HepG2 (cell line): Measurements from ENCODE around the gene HUNK. TPM values are rescaled to one million over a fixed set of nuclear protein-coding genes. Genes with fewer than 3 reads are reported as not detected.

ENCODE experiments used
- ESRRA ChIP-seq: sonication (generic); formaldehyde crosslinking; IDR thresholded peaks from 2 replicates; pipeline ENCODE4 v1.5.1; 2020; ENCODE audit warnings: mild to moderate bottlenecking, low read depth, missing genetic modification reagents
- FOSL2 ChIP-seq: sonication (generic); formaldehyde crosslinking; IDR thresholded peaks from 2 replicates; pipeline ENCODE4 v1.4.0; 2020; ENCODE audit warnings: missing genetic modification reagents
- GABPB1 ChIP-seq: IDR thresholded peaks from 2 replicates; pipeline ENCODE4 v1.6.1; 2016; ENCODE audit warnings: mild to moderate bottlenecking, missing genetic modification reagents, moderate library complexity, missing compliant biosample characterization
- HHEX ChIP-seq: IDR thresholded peaks from 2 replicates; pipeline ENCODE4 v1.6.1; 2016; ENCODE audit warnings: control low read depth
- HIVEP1 ChIP-seq: sonication (generic); formaldehyde crosslinking; IDR thresholded peaks from 2 replicates; pipeline ENCODE4 v1.4.0; 2020; ENCODE audit warnings: mild to moderate bottlenecking, missing genetic modification reagents
- IKZF4 ChIP-seq: sonication (generic); formaldehyde crosslinking; IDR thresholded peaks from 2 replicates; pipeline ENCODE4 v1.5.1; 2020; ENCODE audit warnings: borderline replicate concordance, mild to moderate bottlenecking, low read depth, missing genetic modification reagents; ENCODE audit errors: not compliant biosample characterization
- MATR3 ChIP-seq: sonication (generic); formaldehyde crosslinking; IDR thresholded peaks from 2 replicates; pipeline ENCODE4 v1.4.0; 2020; ENCODE audit warnings: missing genetic modification reagents
- POLR2A ChIP-seq, 2 experiments: IDR thresholded peaks; 2 replicates each; pipeline ENCODE4 v1.6.1; 2011; ENCODE audit warnings: low read depth in 2 of 2, low read length in 2 of 2, mild to moderate bottlenecking in 1 of 2, moderate library complexity in 1 of 2; ENCODE audit not compliant: insufficient read depth in 1 of 2
- RAD21 ChIP-seq: fragments of 450-650 bp; formaldehyde crosslinking; IDR thresholded peaks from 2 replicates; pipeline ENCODE4 v1.5.0; 2020; ENCODE audit warnings: mild to moderate bottlenecking
- RAD51 ChIP-seq: fragments of 450-650 bp; IDR thresholded peaks from 2 replicates; pipeline ENCODE4 v1.6.1; 2016; ENCODE audit warnings: borderline replicate concordance
- SP140L ChIP-seq: sonication (generic); formaldehyde crosslinking; IDR thresholded peaks from 2 replicates; pipeline ENCODE4 v1.4.0; 2020; ENCODE audit warnings: missing genetic modification reagents, borderline replicate concordance
- SRSF4 ChIP-seq: fragments of 200-400 bp; formaldehyde crosslinking; IDR thresholded peaks from one replicate; pipeline ENCODE4 v1.6.1; 2018; ENCODE audit warnings: mild to moderate bottlenecking, low read depth, low read length, moderate library complexity; ENCODE audit not compliant: poor library complexity, severe bottlenecking
- TSC22D2 ChIP-seq: sonication (generic); formaldehyde crosslinking; IDR thresholded peaks from 2 replicates; pipeline ENCODE4 v1.5.1; 2020; ENCODE audit warnings: missing genetic modification reagents, mild to moderate bottlenecking, borderline replicate concordance
- ZFP41 ChIP-seq: sonication (generic); formaldehyde crosslinking; IDR thresholded peaks from 2 replicates; pipeline ENCODE4 v1.4.0; 2020; ENCODE audit warnings: mild to moderate bottlenecking, missing genetic modification reagents, borderline replicate concordance
- ZKSCAN5 ChIP-seq: sonication (generic); formaldehyde crosslinking; IDR thresholded peaks from 2 replicates; pipeline ENCODE4 v1.5.1; 2020; ENCODE audit warnings: mild to moderate bottlenecking, missing genetic modification reagents
- ZNF326 ChIP-seq: sonication (generic); formaldehyde crosslinking; IDR thresholded peaks from 2 replicates; pipeline ENCODE4 v1.4.0; 2020; ENCODE audit warnings: missing genetic modification reagents, borderline replicate concordance
- ZNF33A ChIP-seq: sonication (generic); formaldehyde crosslinking; IDR thresholded peaks from 2 replicates; pipeline ENCODE4 v1.5.1; 2020; ENCODE audit warnings: missing genetic modification reagents, mild to moderate bottlenecking, moderate library complexity, borderline replicate concordance
- ZNF367 ChIP-seq: sonication (generic); formaldehyde crosslinking; IDR thresholded peaks from 2 replicates; pipeline ENCODE4 v1.4.0; 2020; ENCODE audit warnings: missing genetic modification reagents, borderline replicate concordance
- ZNF687 ChIP-seq: sonication (generic); formaldehyde crosslinking; IDR thresholded peaks from 2 replicates; pipeline ENCODE4 v1.5.1; 2020; ENCODE audit warnings: mild to moderate bottlenecking, missing genetic modification reagents, moderate library complexity
- ZNF749 ChIP-seq: sonication (generic); formaldehyde crosslinking; IDR thresholded peaks from 2 replicates; pipeline ENCODE4 v1.8.0; 2022; ENCODE audit warnings: mild to moderate bottlenecking, missing genetic modification reagents, moderate library complexity, borderline replicate concordance
- ZXDC ChIP-seq: sonication (generic); formaldehyde crosslinking; IDR thresholded peaks from 2 replicates; pipeline ENCODE4 v1.5.0; 2020; ENCODE audit warnings: mild to moderate bottlenecking, missing genetic modification reagents
- polyA plus RNA-seq, 8 experiments: library from polyadenylated mRNA; depleted of rRNA in 3 of 8; stranded (reverse) in 7 of 8; unstranded in 1 of 8; fragments of >200 nt; fragmentation: Illumina TruSeq in 4 of 8; extraction: Trizol in 4 of 8; gene quantifications; 2 replicates each; pipeline versions ENCODE4 v1.2.1 to v1.2.3, GENCODE V29; 2011 to 2016; ENCODE audit warnings: low read depth in 4 of 8, missing spikeins in 1 of 8, mixed read lengths in 1 of 8; ENCODE audit not compliant: insufficient read depth in 1 of 8
- total RNA-seq, 5 experiments: library from RNA; depleted of rRNA; stranded (reverse); fragments of >200 nt; fragmentation: Illumina TruSeq; extraction: Trizol; gene quantifications; 2 replicates each; pipeline ENCODE4 v1.2.3, GENCODE V29; 2016; ENCODE audit warnings: low read depth in 1 of 5
- TF ChIP-seq, protein P1 (sequence below): IDR thresholded peaks from 2 replicates; pipeline ENCODE4 v1.6.1; 2018; ENCODE audit warnings: missing genetic modification reagents, mild to moderate bottlenecking, missing compliant biosample characterization

HUNK gene
- total and polyA plus RNA-seq, 2 of the 13 experiments (the other 11 are each of a cell fraction or from before 2014, with no cell fraction given): 1.8 to 1.9 TPM

DNA sequence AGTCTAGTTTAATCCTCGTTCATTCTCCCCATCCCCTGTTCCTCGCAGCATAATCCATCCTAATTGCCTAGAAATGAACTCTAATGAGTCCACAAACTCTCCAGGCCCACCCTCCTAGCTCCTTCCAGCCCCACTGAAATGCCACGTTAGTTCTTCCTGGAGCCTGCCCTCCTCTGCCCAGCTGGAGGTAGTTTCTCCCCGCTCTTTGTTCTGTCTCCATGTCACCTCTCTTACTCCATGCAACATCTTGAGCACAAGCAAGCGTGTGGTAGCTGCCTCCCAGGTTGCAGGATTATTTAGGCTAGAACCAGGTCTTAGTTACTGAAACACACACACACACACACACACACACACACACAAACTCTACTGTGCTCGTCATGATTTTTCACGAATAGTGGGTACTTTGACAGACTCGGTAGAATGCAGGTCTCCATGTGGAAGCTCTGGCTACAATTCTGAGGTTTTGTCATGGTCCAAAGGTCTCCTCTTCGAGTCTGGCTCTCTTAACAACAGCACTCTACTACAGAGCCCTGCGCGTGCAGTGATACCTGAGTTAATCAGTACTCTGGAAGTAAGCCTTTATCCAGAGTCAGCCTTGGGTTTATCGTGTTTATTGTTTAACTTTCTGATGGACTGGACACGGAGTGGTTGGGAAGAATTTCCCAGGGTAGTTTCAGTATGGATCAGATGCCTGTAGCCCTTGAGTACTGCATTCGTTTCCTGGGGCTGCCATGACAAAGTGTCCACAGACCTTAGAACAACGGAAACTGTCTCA lies 27.5 kb downstream of the HUNK start (continued):
- TF ChIP-seq ZXDC (CRISPR knock-in tag): no peak
- 0 out of 2 replicates have a peak, but pooled peaks have one; percentile 41 for TF ChIP-seq ESRRA (CRISPR knock-in tag)
- TF ChIP-seq ZFP41 (CRISPR knock-in tag): no peak
- TF ChIP-seq HHEX (CRISPR knock-in tag): no peak
- TF ChIP-seq ZNF367: no peak
- no peak for TF ChIP-seq ZNF326 (CRISPR knock-in tag)
- TF ChIP-seq GABPB1: no peak
- no peak; the same call in 1 of the 2 replicates for TF ChIP-seq FOSL2 (CRISPR knock-in tag)
- no peak for TF ChIP-seq SRSF4
- TF ChIP-seq SP140L (CRISPR knock-in tag): no peak
- 0 out of 2 replicates have a peak, but pooled peaks have one; percentile 42 for TF ChIP-seq TSC22D2
- TF ChIP-seq ZNF687 (CRISPR knock-in tag): no peak
- peak; percentile 55 to 75 for TF ChIP-seq POLR2A (IDR thresholded peaks at IDR 0.05; ENCODE audit: insufficient read depth in 1 of 2, low read depth in 2 of 2, low read length in 2 of 2)
- TF ChIP-seq, protein P1, sequence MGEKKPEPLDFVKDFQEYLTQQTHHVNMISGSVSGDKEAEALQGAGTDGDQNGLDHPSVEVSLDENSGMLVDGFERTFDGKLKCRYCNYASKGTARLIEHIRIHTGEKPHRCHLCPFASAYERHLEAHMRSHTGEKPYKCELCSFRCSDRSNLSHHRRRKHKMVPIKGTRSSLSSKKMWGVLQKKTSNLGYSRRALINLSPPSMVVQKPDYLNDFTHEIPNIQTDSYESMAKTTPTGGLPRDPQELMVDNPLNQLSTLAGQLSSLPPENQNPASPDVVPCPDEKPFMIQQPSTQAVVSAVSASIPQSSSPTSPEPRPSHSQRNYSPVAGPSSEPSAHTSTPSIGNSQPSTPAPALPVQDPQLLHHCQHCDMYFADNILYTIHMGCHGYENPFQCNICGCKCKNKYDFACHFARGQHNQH (CRISPR knock-in tag): peak; percentile 77
- TF ChIP-seq MATR3 (CRISPR knock-in tag): no peak
- no peak for TF ChIP-seq IKZF4
- TF ChIP-seq RAD51: no peak
- TF ChIP-seq ZKSCAN5 (CRISPR knock-in tag): no peak
- no peak for TF ChIP-seq ZNF33A (CRISPR knock-in tag)
- no peak for TF ChIP-seq RAD21 (CRISPR knock-in tag)
- TF ChIP-seq ZNF749 (CRISPR knock-in tag): peak; percentile 33; the same call in 1 of the 2 replicates
- TF ChIP-seq HIVEP1 (CRISPR knock-in tag): no peak
